Gastrocnemius medialis (tissue), 4 donors: Measurements from ENCODE around the gene ADCY9.

Experiments used
- POLR2A ChIP-seq, 2 donors: fragments of 450-650 bp; IDR thresholded peaks; one replicate each; pipeline ENCODE4 v1.6.1; 2017; ENCODE audit warnings: antibody characterized with exemption in 2 of 2, mild to moderate bottlenecking in 2 of 2, moderate library complexity in 2 of 2
- TF ChIP-seq, protein P1 (sequence below), 5 experiments: fragments of 450-650 bp in 3 of 5; fragments of 200-600 bp in 2 of 5; sonication (generic) in 2 of 5; IDR thresholded peaks in 4 of 5; conservative IDR thresholded peaks in 1 of 5; 1 replicate in 4 of 5; 2 replicates in 1 of 5; pipeline ENCODE4 v1.5.1; 2016 to 2019; ENCODE audit warnings: antibody characterized with exemption in 5 of 5, mild to moderate bottlenecking in 3 of 5, moderate library complexity in 3 of 5

DNA sequence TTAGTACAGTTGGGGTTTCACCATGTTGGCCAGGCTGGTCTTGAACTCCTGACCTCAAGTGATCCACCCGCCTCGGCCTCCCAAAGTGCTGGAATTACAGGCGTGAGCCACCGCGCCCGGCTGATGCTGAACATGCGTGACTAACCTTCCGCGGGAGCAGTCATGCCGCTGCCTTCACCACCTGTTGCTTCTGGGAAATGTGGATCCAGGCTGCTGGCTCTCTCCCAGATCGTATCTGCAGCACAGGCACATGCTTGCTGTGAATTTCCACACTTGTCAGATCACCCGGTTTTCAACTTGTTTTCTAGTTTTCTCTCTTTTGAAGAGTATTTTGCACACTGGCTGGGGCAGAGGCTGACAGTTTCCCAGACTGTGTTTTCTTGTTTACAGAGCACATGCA is 97.9 kb downstream of the ADCY9 start:
- TF ChIP-seq, protein P1, sequence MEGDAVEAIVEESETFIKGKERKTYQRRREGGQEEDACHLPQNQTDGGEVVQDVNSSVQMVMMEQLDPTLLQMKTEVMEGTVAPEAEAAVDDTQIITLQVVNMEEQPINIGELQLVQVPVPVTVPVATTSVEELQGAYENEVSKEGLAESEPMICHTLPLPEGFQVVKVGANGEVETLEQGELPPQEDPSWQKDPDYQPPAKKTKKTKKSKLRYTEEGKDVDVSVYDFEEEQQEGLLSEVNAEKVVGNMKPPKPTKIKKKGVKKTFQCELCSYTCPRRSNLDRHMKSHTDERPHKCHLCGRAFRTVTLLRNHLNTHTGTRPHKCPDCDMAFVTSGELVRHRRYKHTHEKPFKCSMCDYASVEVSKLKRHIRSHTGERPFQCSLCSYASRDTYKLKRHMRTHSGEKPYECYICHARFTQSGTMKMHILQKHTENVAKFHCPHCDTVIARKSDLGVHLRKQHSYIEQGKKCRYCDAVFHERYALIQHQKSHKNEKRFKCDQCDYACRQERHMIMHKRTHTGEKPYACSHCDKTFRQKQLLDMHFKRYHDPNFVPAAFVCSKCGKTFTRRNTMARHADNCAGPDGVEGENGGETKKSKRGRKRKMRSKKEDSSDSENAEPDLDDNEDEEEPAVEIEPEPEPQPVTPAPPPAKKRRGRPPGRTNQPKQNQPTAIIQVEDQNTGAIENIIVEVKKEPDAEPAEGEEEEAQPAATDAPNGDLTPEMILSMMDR (IDR thresholded peaks at IDR 0.05 in 4 of 5, conservative IDR thresholded peaks at IDR 0.05 in 1 of 5): no peak
- no peak for TF ChIP-seq POLR2A (IDR thresholded peaks at IDR 0.05)
